ENCODE results near the gene BASP1.

GRCh38 chr5:17222664-17223063, 5.2 kb downstream of the BASP1 start:
- no peak for TF ChIP-seq CTCF (IDR thresholded peaks at IDR 0.05 in 2 of 3, conservative IDR thresholded peaks at IDR 0.05 in 1 of 3; ENCODE audit: borderline replicate concordance in 1 of 3, insufficient read depth in 1 of 3, low read depth in 2 of 3, low read length in 2 of 3)
- TF ChIP-seq ZNF274 (IDR thresholded peaks at IDR 0.05; ENCODE audit: low read depth, low read length): no peak
- TF ChIP-seq JUND (IDR thresholded peaks at IDR 0.05): no peak
- TF ChIP-seq CBX3 (IDR thresholded peaks at IDR 0.05; ENCODE audit: low read depth): no peak
- no peak for TF ChIP-seq REST (IDR thresholded peaks at IDR 0.05; ENCODE audit: low read depth)
- no peak for TF ChIP-seq MAX (IDR thresholded peaks at IDR 0.05)
- TF ChIP-seq POLR2AphosphoS5 (IDR thresholded peaks at IDR 0.05; ENCODE audit: low read depth, low read length): no peak
- no peak for TF ChIP-seq ATF3 (IDR thresholded peaks at IDR 0.05)
- no peak for TF ChIP-seq TCF7L2 (IDR thresholded peaks at IDR 0.05; ENCODE audit: borderline replicate concordance, extremely low read depth, insufficient read depth, insufficient read length)
- no peak for TF ChIP-seq CEBPB (IDR thresholded peaks at IDR 0.05; ENCODE audit: low read depth)
- TF ChIP-seq EZH2phosphoT487 (IDR thresholded peaks at IDR 0.05; ENCODE audit: borderline replicate concordance): no peak
- no peak for TF ChIP-seq POLR2A (IDR thresholded peaks at IDR 0.05; ENCODE audit: borderline replicate concordance, extremely low read depth, insufficient read depth, insufficient read length)
- no peak for TF ChIP-seq ZFX (IDR thresholded peaks at IDR 0.05)
